AG04450 (cell line): ENCODE results near the gene TOP2B. TPM values are rescaled to one million over a fixed set of nuclear protein-coding genes. Genes with fewer than 3 reads are reported as not detected.

Source experiments
- CTCF ChIA-PET: fragments of 300-600, 350-600 bp; formaldehyde crosslinking; extraction: SDS; loops from one replicate; lab custom pipeline; 2022; ENCODE audit warnings: antibody characterized with exemption, inconsistent platforms; lab: Charles Lee
- POLR2A ChIA-PET: fragments of 350-600 bp; formaldehyde crosslinking; extraction: SDS; loops from one replicate; lab custom pipeline; 2021; ENCODE audit warnings: antibody characterized with exemption, inconsistent platforms; lab: Yijun Ruan, JAX
- DNase-seq: peaks from one replicate; pipeline ENCODE4 v3.0.0-alpha.2; 2011; ENCODE audit warnings: low read depth, low spot score
- H3K27ac ChIP-seq: one replicate; pipeline ENCODE4 v1.5.1; 2012; ENCODE audit warnings: low read depth, low read length, control low read depth
- H3K27me3 ChIP-seq: one replicate; pipeline ENCODE4 v1.6.0; 2012; ENCODE audit warnings: low read length; ENCODE audit not compliant: control insufficient read depth, insufficient read depth
- H3K4me3 ChIP-seq: 2 replicates; pipeline ENCODE4 v1.5.1; 2011; ENCODE audit warnings: mild to moderate bottlenecking, low read depth, low read length, control low read depth
- H3K9me3 ChIP-seq: 2 replicates; pipeline ENCODE4 v1.5.1; 2012; ENCODE audit warnings: low read length; ENCODE audit not compliant: control insufficient read depth, insufficient read depth
- CTCF ChIP-seq: IDR thresholded peaks from 2 replicates; pipeline ENCODE4 v1.5.1; 2011; ENCODE audit warnings: low read depth, low read length, control low read depth, inconsistent platforms
- polyA plus RNA-seq: library from polyadenylated mRNA; depleted of rRNA; stranded (reverse); fragments of >200 nt; gene quantifications from 2 replicates; pipeline ENCODE4 v1.2.3, GENCODE V29; 2011

Gene TOP2B
- polyA plus RNA-seq, 1 experiment: 95.9 TPM

GRCh38 chr3:25588441-25589103, 76.1 kb downstream of the TOP2B start:
- Histone ChIP-seq H3K27ac (no peak overlapping the region), H3K4me3 (no peak overlapping the region), H3K9me3 (no peaks in the 10 kb centered on the region), H3K27me3 (no peaks in the 10 kb centered on the region)
- POLR2A ChIA-PET: no interaction called here
- no peak for TF ChIP-seq CTCF
- no peak for DNase-seq
- CTCF ChIA-PET: no interaction called here

GRCh38 chr3:25587975-25588374, 76.7 kb downstream of the TOP2B start:
- no peak for DNase-seq
- ChIA-PET POLR2A (no interaction called here), CTCF (no interaction called here)
- Histone ChIP-seq H3K9me3 (no peaks in the 10 kb centered on the region), H3K27ac (no peak overlapping the region), H3K27me3 (no peaks in the 10 kb centered on the region), H3K4me3 (no peak overlapping the region)
- no peak for TF ChIP-seq CTCF

DNA sequence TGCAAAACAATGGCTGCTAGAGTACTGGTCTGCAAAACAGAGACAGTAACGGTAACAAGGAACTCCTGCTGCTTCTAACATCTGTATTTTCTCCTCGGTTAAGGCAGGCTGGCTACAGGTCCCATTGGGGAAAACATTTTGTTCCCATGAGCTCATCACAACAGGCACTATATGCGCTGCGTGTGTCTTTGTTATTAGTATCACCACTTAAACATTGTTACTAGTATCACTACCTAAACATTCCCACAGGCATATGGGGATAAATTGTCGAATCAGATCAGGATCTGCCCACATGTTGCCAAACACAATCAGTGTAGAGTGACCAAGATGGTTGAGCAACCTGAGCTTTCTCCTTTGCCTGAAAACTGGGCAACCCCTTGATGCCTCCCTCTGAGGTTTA, 77.2 kb downstream of the TOP2B start:
- no peak overlapping the region for H3K4me3 ChIP-seq
- ChIA-PET POLR2A (no interaction called here), CTCF (no interaction called here)
- DNase-seq: no peak
- no peak for TF ChIP-seq CTCF
- H3K27ac ChIP-seq: no peak overlapping the region
- no peaks in the 10 kb centered on the region for H3K27me3 ChIP-seq
- H3K9me3 ChIP-seq: no peaks in the 10 kb centered on the region

- CTCF ChIA-PET: no interaction called here
- no peak overlapping the region for H3K27ac ChIP-seq
Observed at GRCh38 chr3:25587094-25587493, 77.6 kb downstream of the TOP2B start.

More at GRCh38 chr3:25587094-25587493, 77.6 kb downstream of the TOP2B start:
- no peak for TF ChIP-seq CTCF
- POLR2A ChIA-PET: no interaction called here
- Histone ChIP-seq H3K4me3 (no peak overlapping the region), H3K9me3 (no peaks in the 10 kb centered on the region), H3K27me3 (no peaks in the 10 kb centered on the region)
- DNase-seq: no peak
